ENCODE data around the gene OTOF. TPM values are rescaled to one million over a fixed set of nuclear protein-coding genes. Genes with fewer than 3 reads are reported as not detected.
A peak's percentile ranks its signal among the peaks of the same experiment; 100 is the strongest.

The OTOF gene
- total RNA-seq, 3 donors from 2014 or later: 0.60 TPM; not detected in 2

- intact Hi-C loops (cut with DNase I, micrococcal nuclease): no loop called here
- Histone ChIP-seq H3K36me3 (ENCODE audit: low read depth) (no peaks in the 10 kb centered on the region), H3K4me1 (ENCODE audit: low read depth) (no peaks in the 10 kb centered on the region), H3K9me3 (no peaks in the 10 kb centered on the region), H3K4me3 (no peak overlapping the region)
- no peak for TF ChIP-seq CTCF (IDR thresholded peaks at IDR 0.05)
- DNase-seq (no peak), ATAC-seq (no peak)
Observed at GRCh38 chr2:26438926-26439325, 39.0 kb downstream of the OTOF start.

DNA sequence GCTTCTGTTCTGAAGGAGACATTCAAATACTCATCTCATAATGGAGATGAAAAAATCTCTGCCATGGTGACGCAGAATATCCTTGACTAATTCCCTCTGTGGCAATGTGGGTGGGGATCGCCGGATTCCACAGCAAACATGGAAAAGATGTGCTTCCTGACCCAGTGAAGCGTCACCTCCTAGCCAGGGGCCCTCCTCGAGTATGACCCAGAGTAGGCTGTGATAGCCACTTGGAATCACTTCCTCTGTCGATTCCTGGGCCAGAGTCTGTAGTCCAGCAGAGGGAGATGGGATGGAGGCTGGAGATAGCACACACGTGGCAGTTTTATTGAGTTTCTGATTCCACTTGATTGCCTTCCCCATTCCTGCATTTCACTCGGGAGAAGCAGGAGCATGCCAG lies 39.4 kb downstream of the OTOF start:
- intact Hi-C loops (cut with DNase I, micrococcal nuclease): no loop called here
- no peaks in the 10 kb centered on the region for H3K36me3 ChIP-seq (ENCODE audit: low read depth)
- no peaks in the 10 kb centered on the region for H3K4me1 ChIP-seq (ENCODE audit: low read depth)
- no peak overlapping the region for H3K4me3 ChIP-seq
- DNase-seq: no peak
- no peaks in the 10 kb centered on the region for H3K9me3 ChIP-seq
- ATAC-seq: peak; percentile 61
- no peak for TF ChIP-seq CTCF (IDR thresholded peaks at IDR 0.05)

DNA sequence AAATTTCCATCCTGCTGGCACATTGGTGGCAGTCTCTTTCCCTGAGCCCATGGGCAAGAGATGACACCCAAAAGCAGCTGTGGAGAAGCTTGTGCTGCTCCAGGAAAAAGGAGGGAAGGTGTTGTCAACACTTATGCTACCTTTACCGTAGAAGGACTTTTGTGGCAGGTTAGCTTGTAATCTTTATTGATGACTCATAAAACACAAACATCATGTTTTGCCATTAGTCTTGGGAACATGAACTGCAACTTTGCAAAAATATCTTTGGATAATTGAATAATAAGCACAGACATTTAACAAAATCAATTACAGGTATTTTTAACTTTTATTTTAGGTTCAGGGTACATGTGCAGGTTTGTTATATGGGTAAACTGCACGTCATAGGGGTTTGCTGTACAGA lies 42.8 kb downstream of the OTOF start:
- intact Hi-C loops (cut with DNase I, micrococcal nuclease): no loop called here
- TF ChIP-seq CTCF (IDR thresholded peaks at IDR 0.05): no peak
- DNase-seq (no peak), ATAC-seq (no peak)
- Histone ChIP-seq H3K4me3 (no peak overlapping the region), H3K36me3 (ENCODE audit: low read depth) (no peaks in the 10 kb centered on the region), H3K9me3 (no peaks in the 10 kb centered on the region), H3K4me1 (ENCODE audit: low read depth) (no peaks in the 10 kb centered on the region)

GRCh38 chr2:26432859-26433258 lies 45.1 kb downstream of the OTOF start:
- intact Hi-C loops (cut with DNase I, micrococcal nuclease): no loop called here
- no peak for TF ChIP-seq CTCF (IDR thresholded peaks at IDR 0.05)
- H3K36me3 ChIP-seq (ENCODE audit: low read depth): no peaks in the 10 kb centered on the region
- no peaks in the 10 kb centered on the region for H3K9me3 ChIP-seq
- H3K4me3 ChIP-seq: no peak overlapping the region
- no peak for ATAC-seq
- DNase-seq: no peak
- H3K4me1 ChIP-seq (ENCODE audit: low read depth): no peaks in the 10 kb centered on the region

- Histone ChIP-seq H3K4me1 (ENCODE audit: low read depth) (no peaks in the 10 kb centered on the region), H3K4me3 (no peak overlapping the region), H3K9me3 (no peaks in the 10 kb centered on the region), H3K36me3 (ENCODE audit: low read depth) (no peaks in the 10 kb centered on the region)
- TF ChIP-seq CTCF (IDR thresholded peaks at IDR 0.05): no peak
- ATAC-seq: no peak
- no peak for DNase-seq
- intact Hi-C loops (cut with DNase I, micrococcal nuclease): no loop called here
Observed at GRCh38 chr2:26432363-26432762, 45.6 kb downstream of the OTOF start.

DNA sequence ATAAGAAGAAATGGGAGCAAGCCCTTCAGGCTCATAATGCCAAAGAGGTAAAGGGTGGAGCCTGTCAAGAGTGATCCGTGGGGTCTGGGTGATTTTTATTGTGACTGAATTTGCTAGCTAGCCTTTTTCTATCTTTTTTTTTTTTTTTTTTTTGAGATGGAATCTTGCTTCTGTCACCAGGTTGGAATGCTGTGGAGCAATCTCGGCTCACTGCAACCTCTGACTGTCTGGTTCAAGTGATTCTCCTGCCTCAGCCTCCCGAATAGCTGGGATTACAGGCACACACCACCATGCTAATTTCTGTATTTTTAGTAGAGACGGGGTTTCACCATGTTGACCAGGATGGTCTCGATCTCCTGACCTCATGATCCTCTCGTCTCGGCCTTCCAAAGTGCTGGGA lies 47.1 kb downstream of the OTOF start:
- no peaks in the 10 kb centered on the region for H3K9me3 ChIP-seq
- TF ChIP-seq CTCF (IDR thresholded peaks at IDR 0.05): no peak
- intact Hi-C loops (cut with DNase I, micrococcal nuclease): no loop called here
- H3K4me1 ChIP-seq (ENCODE audit: low read depth): no peaks in the 10 kb centered on the region
- no peak overlapping the region for H3K4me3 ChIP-seq
- ATAC-seq (no peak), DNase-seq (no peak)
- H3K36me3 ChIP-seq (ENCODE audit: low read depth): no peaks in the 10 kb centered on the region
